Measurements from ENCODE around the gene LRAT.

The LRAT gene

GRCh38 chr4:154727540-154727939 lies 16.3 kb upstream of the LRAT start:
- Histone ChIP-seq H3K27ac (no peak overlapping the region), H3K9me3 (no peaks in the 10 kb centered on the region), H3K4me1 (no peaks in the 10 kb centered on the region), H3K4me2 (no peak overlapping the region), H3K4me3 (no peak overlapping the region), H3K36me3 (no peaks in the 10 kb centered on the region), H3K27me3 (no peaks in the 10 kb centered on the region), H4K20me1 (no peaks in the 10 kb centered on the region), H3K9ac (no peak overlapping the region)
- TF ChIP-seq Cebpa-rat (IDR thresholded peaks at IDR 0.05) = no peak

- no peak overlapping the region for H3K4me3 ChIP-seq
- no peak for TF ChIP-seq Cebpa-rat (IDR thresholded peaks at IDR 0.05)
- H3K4me2 ChIP-seq = no peak overlapping the region
- no peaks in the 10 kb centered on the region for H3K36me3 ChIP-seq
- H3K9ac ChIP-seq = no peak overlapping the region
- no peaks in the 10 kb centered on the region for H4K20me1 ChIP-seq
- no peak overlapping the region for H3K27ac ChIP-seq
- H3K9me3 ChIP-seq = no peaks in the 10 kb centered on the region
- H3K27me3 ChIP-seq = no peaks in the 10 kb centered on the region
- H3K4me1 ChIP-seq = no peaks in the 10 kb centered on the region
These were observed 12.0 kb upstream of the LRAT start for GRCh38 chr4:154731756-154732155.

- Histone ChIP-seq H3K36me3 (no peaks in the 10 kb centered on the region), H3K27me3 (no peaks in the 10 kb centered on the region), H3K9me3 (no peaks in the 10 kb centered on the region), H3K4me3 (no peak overlapping the region), H3K27ac (no peak overlapping the region), H3K4me2 (no peak overlapping the region), H3K4me1 (no peaks in the 10 kb centered on the region), H3K9ac (no peak overlapping the region), H4K20me1 (no peaks in the 10 kb centered on the region)
- TF ChIP-seq Cebpa-rat (IDR thresholded peaks at IDR 0.05) = no peak
These were observed 11.1 kb upstream of the LRAT start for GRCh38 chr4:154732669-154733068.

GRCh38 chr4:154736770-154737169 lies 7.0 kb upstream of the LRAT start:
- no peak overlapping the region for H3K4me2 ChIP-seq
- TF ChIP-seq Cebpa-rat (IDR thresholded peaks at IDR 0.05) = no peak
- H3K4me1 ChIP-seq = no peaks in the 10 kb centered on the region
- peaks cover under 1% of the 10 kb centered on the region; the same call in 1 of the 2 replicates for H3K9me3 ChIP-seq
- H3K4me3 ChIP-seq = no peak overlapping the region
- H3K27ac ChIP-seq = no peak overlapping the region
- no peaks in the 10 kb centered on the region for H3K27me3 ChIP-seq
- no peak overlapping the region for H3K9ac ChIP-seq
- H4K20me1 ChIP-seq = no peaks in the 10 kb centered on the region
- no peaks in the 10 kb centered on the region for H3K36me3 ChIP-seq

GRCh38 chr4:154738426-154738825 lies 5.4 kb upstream of the LRAT start:
- Histone ChIP-seq H4K20me1 (no peaks in the 10 kb centered on the region), H3K4me1 (no peaks in the 10 kb centered on the region), H3K4me2 (no peak overlapping the region), H3K27ac (no peak overlapping the region), H3K9me3 (peaks cover 16% of the 10 kb centered on the region), H3K4me3 (no peak overlapping the region), H3K9ac (no peak overlapping the region), H3K27me3 (no peaks in the 10 kb centered on the region), H3K36me3 (no peaks in the 10 kb centered on the region)
- TF ChIP-seq Cebpa-rat (IDR thresholded peaks at IDR 0.05) = no peak

GRCh38 chr4:154739111-154739510 lies 4.7 kb upstream of the LRAT start:
- Histone ChIP-seq H3K27me3 (no peaks in the 10 kb centered on the region), H3K4me2 (no peak overlapping the region), H3K36me3 (no peaks in the 10 kb centered on the region), H3K9ac (no peak overlapping the region), H3K4me3 (no peak overlapping the region), H3K4me1 (no peaks in the 10 kb centered on the region), H4K20me1 (no peaks in the 10 kb centered on the region), H3K9me3 (peaks cover 23% of the 10 kb centered on the region), H3K27ac (no peak overlapping the region)
- no peak for TF ChIP-seq Cebpa-rat (IDR thresholded peaks at IDR 0.05)

- H3K27ac ChIP-seq = no peak overlapping the region
- no peak for TF ChIP-seq Cebpa-rat (IDR thresholded peaks at IDR 0.05)
These were observed 3.3 kb upstream of the LRAT start for GRCh38 chr4:154740462-154740861.

GRCh38 chr4:154741131-154741665 lies 2.6 kb upstream of the LRAT start:
- Histone ChIP-seq H3K36me3 (no peaks in the 10 kb centered on the region), H3K4me2 (no peak overlapping the region), H3K9me3 (peaks cover 30% of the 10 kb centered on the region), H3K4me3 (no peak overlapping the region), H4K20me1 (no peaks in the 10 kb centered on the region), H3K27ac (no peak overlapping the region), H3K4me1 (no peaks in the 10 kb centered on the region), H3K27me3 (no peaks in the 10 kb centered on the region), H3K9ac (no peak overlapping the region)
- no peak for TF ChIP-seq Cebpa-rat (IDR thresholded peaks at IDR 0.05)

More at GRCh38 chr4:154740462-154740861, 3.3 kb upstream of the LRAT start:
- no peaks in the 10 kb centered on the region for H4K20me1 ChIP-seq
- no peak overlapping the region for H3K4me3 ChIP-seq
- H3K9me3 ChIP-seq = peaks cover 30% of the 10 kb centered on the region
- H3K9ac ChIP-seq = no peak overlapping the region
- no peaks in the 10 kb centered on the region for H3K27me3 ChIP-seq
- H3K36me3 ChIP-seq = no peaks in the 10 kb centered on the region
- H3K4me2 ChIP-seq = no peak overlapping the region
- H3K4me1 ChIP-seq = no peaks in the 10 kb centered on the region

- H3K4me3 ChIP-seq = no peak overlapping the region
- H3K27me3 ChIP-seq = no peaks in the 10 kb centered on the region
- H3K27ac ChIP-seq = no peak overlapping the region
- peaks cover 30% of the 10 kb centered on the region for H3K9me3 ChIP-seq
- no peak overlapping the region for H3K4me2 ChIP-seq
- H3K9ac ChIP-seq = no peak overlapping the region
- H3K36me3 ChIP-seq = no peaks in the 10 kb centered on the region
- TF ChIP-seq Cebpa-rat (IDR thresholded peaks at IDR 0.05) = no peak
- H4K20me1 ChIP-seq = no peaks in the 10 kb centered on the region
- no peaks in the 10 kb centered on the region for H3K4me1 ChIP-seq
These were observed 1.6 kb upstream of the LRAT start for GRCh38 chr4:154741922-154742850.

- no peak for TF ChIP-seq Cebpa-rat (IDR thresholded peaks at IDR 0.05)
- no peaks in the 10 kb centered on the region for H4K20me1 ChIP-seq
- H3K27ac ChIP-seq = no peak overlapping the region
- H3K9me3 ChIP-seq = peaks cover 30% of the 10 kb centered on the region
- no peak overlapping the region for H3K9ac ChIP-seq
- no peak overlapping the region for H3K4me3 ChIP-seq
- H3K36me3 ChIP-seq = no peaks in the 10 kb centered on the region
- H3K4me2 ChIP-seq = no peak overlapping the region
- H3K4me1 ChIP-seq = no peaks in the 10 kb centered on the region
- H3K27me3 ChIP-seq = no peaks in the 10 kb centered on the region
These were observed 634 bp downstream of the LRAT start for GRCh38 chr4:154744341-154744926.
